A673 (cell line): Measurements from ENCODE around the gene CCDC201.
"Not testable (repeated sequence)": the region's sequence is repeated elsewhere in the genome, so short reads cannot be mapped to it uniquely, and the experiment has no call there.

ENCODE experiments used
- EZH2 ChIP-seq: fragments of 200-600 bp; sonication (generic); IDR thresholded peaks from 2 replicates; pipeline ENCODE4 v1.6.1; 2017; ENCODE audit warnings: borderline replicate concordance, low read depth, mild to moderate bottlenecking, mixed read lengths, antibody characterized with exemption, low read length; ENCODE audit not compliant: poor library complexity, severe bottlenecking
- TF ChIP-seq, protein P1 (sequence below): fragments of 300-800, 200-600 bp; sonication (generic); conservative IDR thresholded peaks from 2 replicates; pipeline ENCODE4 v1.5.1; 2017; ENCODE audit warnings: low read depth, mild to moderate bottlenecking, antibody characterized with exemption, low read length, moderate library complexity, mixed read lengths

DNA sequence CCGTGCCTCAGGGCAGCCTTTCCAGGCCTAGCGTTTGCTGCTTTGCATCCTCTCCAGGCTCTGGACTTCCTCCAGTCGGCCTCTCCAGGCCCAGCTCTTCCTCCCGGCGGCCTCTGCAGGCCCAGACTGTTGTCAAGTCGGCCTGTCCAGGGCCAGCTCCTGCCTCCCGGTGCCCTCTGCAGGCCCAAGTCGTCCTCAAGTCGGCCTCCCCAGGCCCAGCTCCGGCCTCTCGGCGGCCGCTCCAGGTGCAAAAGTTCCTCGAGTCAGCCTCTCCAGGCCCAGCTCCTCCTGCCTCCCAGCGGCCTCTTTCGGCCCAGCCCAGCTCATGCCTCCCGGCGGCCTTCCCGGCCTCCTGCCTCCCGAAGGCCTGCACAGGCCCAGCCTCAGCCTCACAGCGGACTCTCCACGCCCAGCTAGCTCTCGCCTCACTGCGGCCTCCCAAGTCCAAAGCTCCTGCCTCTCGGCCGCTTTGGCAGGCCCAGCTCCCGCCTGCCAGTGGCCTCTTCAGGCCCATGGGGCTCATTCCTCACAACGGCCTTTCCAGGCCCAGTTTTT, 62.4 kb downstream of the CCDC201 start:
- TF ChIP-seq, protein P1, sequence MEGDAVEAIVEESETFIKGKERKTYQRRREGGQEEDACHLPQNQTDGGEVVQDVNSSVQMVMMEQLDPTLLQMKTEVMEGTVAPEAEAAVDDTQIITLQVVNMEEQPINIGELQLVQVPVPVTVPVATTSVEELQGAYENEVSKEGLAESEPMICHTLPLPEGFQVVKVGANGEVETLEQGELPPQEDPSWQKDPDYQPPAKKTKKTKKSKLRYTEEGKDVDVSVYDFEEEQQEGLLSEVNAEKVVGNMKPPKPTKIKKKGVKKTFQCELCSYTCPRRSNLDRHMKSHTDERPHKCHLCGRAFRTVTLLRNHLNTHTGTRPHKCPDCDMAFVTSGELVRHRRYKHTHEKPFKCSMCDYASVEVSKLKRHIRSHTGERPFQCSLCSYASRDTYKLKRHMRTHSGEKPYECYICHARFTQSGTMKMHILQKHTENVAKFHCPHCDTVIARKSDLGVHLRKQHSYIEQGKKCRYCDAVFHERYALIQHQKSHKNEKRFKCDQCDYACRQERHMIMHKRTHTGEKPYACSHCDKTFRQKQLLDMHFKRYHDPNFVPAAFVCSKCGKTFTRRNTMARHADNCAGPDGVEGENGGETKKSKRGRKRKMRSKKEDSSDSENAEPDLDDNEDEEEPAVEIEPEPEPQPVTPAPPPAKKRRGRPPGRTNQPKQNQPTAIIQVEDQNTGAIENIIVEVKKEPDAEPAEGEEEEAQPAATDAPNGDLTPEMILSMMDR, result not testable (repeated sequence)
- TF ChIP-seq EZH2, result not testable (repeated sequence)
